Fibroblast of pulmonary artery (primary cell): ENCODE data around the gene SLC4A5.

Source experiments
- DNase-seq: peaks from one replicate; pipeline ENCODE4 v3.0.0-alpha.2; 2010; ENCODE audit warnings: low read depth
- H3K4me3 ChIP-seq: replicated peaks from 2 replicates; pipeline ENCODE4 v1.5.1; 2011; ENCODE audit warnings: low read depth, mild to moderate bottlenecking, control low read depth, low read length, moderate library complexity
- CTCF ChIP-seq: IDR thresholded peaks from 2 replicates; pipeline ENCODE4 v1.5.1; 2011; ENCODE audit warnings: mild to moderate bottlenecking, control low read depth, low read length, inconsistent platforms; ENCODE audit errors: missing control alignments

Gene SLC4A5

GRCh38 chr2:74317701-74318100 lies 25.5 kb downstream of the SLC4A5 start:
- no peak for DNase-seq
- no peak for TF ChIP-seq CTCF

DNA sequence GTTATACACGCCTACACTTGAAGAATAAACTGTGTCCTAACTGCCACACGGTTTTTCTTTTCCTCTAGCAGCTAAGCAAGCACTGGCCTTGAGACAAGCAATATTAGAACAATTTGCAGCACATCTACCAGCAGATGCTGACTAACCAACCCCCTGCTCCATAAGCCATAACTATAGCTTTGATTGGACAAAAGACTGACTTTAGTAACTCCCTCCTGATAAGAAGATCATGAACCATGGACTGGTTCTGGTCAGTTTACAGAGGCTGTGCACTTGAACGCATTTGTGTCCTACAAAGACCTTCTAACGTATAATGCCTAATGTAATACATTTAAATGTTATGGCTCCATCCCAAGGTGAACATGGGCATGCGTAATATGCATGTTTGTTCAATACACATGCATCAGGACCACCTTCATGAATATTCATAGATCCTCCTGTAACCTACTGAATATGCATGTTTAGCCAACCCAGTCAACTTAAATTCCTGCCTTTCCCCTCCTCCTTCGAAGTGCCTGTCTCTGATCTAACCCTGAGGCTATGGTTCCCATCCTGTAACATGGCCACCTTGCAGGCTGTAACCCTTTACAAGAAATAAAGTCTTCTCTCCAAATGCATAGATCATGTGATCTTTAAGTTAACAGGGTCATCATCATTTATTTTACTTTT lies 26.5 kb downstream of the SLC4A5 start:
- no peak overlapping the region for H3K4me3 ChIP-seq
- no peak for TF ChIP-seq CTCF
- DNase-seq: no peak

More at GRCh38 chr2:74317701-74318100, 25.5 kb downstream of the SLC4A5 start:
- H3K4me3 ChIP-seq: no peak overlapping the region

DNA sequence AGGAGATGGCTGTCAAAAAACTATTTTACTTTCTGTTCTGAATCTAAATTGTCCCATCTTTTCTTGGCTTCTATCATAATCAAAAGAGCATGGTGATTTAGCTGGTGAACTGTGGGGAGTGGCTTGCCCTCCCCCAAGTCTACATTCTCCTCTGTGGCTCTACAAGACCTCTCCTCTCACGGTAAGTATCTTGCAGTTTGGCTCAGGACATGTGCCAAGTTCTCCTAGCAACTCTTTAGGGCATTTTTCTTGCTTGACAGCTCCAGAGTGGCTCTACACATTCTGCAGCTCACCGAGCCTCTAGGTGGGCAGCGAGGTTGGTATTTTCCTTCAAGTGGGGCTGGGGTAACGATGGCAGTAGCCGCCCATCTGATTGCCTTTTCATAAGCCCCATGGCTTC lies 29.1 kb downstream of the SLC4A5 start:
- no peak overlapping the region for H3K4me3 ChIP-seq
- TF ChIP-seq CTCF: no peak
- DNase-seq: no peak

DNA sequence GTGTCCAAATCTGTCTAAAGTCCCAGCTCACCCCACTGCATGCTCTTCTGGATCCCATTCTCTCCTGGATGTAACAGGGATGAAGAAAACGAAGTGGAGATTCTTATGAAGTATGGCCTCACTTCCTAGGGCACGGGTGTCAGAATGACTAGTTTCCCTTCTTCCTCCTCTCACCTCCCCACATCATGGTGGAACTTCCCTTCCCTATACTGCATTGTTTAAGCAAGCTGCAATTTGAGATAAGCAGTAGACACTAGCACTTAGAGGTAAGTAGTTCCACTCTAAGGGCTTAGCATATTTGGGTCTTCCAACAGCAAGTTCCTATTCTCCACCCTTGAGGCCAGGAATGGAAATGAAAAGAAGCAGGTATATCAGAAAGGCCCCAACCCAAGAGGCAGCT lies 29.7 kb downstream of the SLC4A5 start:
- DNase-seq: no peak
- TF ChIP-seq CTCF: no peak
- no peak overlapping the region for H3K4me3 ChIP-seq

GRCh38 chr2:74312913-74313312 lies 30.3 kb downstream of the SLC4A5 start:
- no peak for DNase-seq
- TF ChIP-seq CTCF: no peak
- H3K4me3 ChIP-seq: no peak overlapping the region

- H3K4me3 ChIP-seq: no peak overlapping the region
- no peak for TF ChIP-seq CTCF
- no peak for DNase-seq
Observed at GRCh38 chr2:74307720-74308119, 35.5 kb downstream of the SLC4A5 start.
